ENCODE data around the gene NECTIN4. TPM values are rescaled to one million over a fixed set of nuclear protein-coding genes. Genes with fewer than 3 reads are reported as not detected.

The NECTIN4 gene
- total and polyA plus RNA-seq, 2 experiments from 2014 or later, result 0.16 TPM; not detected in 1

DNA sequence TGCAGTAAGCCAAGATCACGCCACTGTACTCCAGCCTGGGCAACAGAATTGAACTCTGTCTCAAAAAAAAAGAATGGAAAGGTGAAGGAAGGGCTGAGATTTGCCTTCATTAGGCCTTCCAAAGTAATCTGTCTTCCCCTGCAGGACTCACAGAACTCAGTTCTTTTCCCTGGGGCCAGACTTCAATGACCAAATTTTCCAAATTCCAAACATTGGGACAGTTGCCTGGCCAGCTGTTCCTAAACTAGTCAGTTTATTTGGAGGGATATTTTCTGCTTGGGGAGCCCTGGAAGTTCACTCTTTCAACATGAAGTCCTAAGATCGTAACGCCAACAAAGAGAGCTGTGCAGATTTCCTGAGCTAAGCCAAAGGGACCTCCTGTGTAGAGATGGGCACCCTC, 48.5 kb upstream of the NECTIN4 start (continued):
- TF ChIP-seq EZH2phosphoT487 (IDR thresholded peaks at IDR 0.05; ENCODE audit: unreplicated experiment), result no peak
- TF ChIP-seq, protein P1, sequence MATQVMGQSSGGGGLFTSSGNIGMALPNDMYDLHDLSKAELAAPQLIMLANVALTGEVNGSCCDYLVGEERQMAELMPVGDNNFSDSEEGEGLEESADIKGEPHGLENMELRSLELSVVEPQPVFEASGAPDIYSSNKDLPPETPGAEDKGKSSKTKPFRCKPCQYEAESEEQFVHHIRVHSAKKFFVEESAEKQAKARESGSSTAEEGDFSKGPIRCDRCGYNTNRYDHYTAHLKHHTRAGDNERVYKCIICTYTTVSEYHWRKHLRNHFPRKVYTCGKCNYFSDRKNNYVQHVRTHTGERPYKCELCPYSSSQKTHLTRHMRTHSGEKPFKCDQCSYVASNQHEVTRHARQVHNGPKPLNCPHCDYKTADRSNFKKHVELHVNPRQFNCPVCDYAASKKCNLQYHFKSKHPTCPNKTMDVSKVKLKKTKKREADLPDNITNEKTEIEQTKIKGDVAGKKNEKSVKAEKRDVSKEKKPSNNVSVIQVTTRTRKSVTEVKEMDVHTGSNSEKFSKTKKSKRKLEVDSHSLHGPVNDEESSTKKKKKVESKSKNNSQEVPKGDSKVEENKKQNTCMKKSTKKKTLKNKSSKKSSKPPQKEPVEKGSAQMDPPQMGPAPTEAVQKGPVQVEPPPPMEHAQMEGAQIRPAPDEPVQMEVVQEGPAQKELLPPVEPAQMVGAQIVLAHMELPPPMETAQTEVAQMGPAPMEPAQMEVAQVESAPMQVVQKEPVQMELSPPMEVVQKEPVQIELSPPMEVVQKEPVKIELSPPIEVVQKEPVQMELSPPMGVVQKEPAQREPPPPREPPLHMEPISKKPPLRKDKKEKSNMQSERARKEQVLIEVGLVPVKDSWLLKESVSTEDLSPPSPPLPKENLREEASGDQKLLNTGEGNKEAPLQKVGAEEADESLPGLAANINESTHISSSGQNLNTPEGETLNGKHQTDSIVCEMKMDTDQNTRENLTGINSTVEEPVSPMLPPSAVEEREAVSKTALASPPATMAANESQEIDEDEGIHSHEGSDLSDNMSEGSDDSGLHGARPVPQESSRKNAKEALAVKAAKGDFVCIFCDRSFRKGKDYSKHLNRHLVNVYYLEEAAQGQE (IDR thresholded peaks at IDR 0.05; ENCODE audit: unreplicated experiment), result no peak

DNA sequence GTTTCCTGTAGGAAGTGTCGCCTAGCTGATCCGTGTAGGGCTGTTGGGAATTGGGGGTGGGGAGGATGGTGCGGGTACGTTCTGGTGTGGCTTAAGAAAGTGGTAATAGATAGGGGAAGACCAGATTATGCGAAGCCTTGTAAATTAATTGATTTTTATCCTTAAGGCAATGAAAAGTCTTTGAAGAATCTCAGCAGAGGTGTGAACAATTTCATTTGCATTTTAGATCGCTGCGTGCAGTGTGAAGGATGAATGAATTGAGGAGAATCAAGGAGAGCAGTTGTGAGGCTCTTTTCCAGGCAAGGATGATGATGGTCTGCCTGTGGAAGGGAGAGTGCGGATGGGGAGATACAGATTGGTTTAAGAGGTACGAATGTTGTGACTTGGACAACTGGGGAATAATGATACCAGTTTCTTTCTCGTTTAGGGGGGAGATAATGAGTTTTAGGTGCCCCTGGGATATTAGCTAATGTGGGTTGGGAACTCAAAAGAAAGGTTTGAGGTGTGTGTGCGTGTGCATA, 43.9 kb upstream of the NECTIN4 start:
- H3K4me1 Mint-ChIP-seq, result peaks cover 23% of the 10 kb centered on the region
- DNase-seq (ENCODE audit: low spot score), result peak; percentile 30
- 0 out of 2 replicates have a peak overlapping the region, but pooled peaks have one; percentile 4 for H2AFZ ChIP-seq
- peak; percentile 24 for ATAC-seq
- peaks cover 19% of the 10 kb centered on the region for H3F3A ChIP-seq (replicated peaks; ENCODE audit: low read depth)
- H3K27me3 ChIP-seq (ENCODE audit: insufficient read depth), result no peaks in the 10 kb centered on the region
- peaks cover 11% of the 10 kb centered on the region for H3K36me3 ChIP-seq (ENCODE audit: insufficient read depth)
- peaks cover 29% of the 10 kb centered on the region for H3K4me1 ChIP-seq (ENCODE audit: insufficient read depth)
- H3K4me2 ChIP-seq, result peak overlapping the region; percentile 87
- peak overlapping the region; percentile 97 for H3K27ac ChIP-seq (ENCODE audit: low read depth)
- no peaks in the 10 kb centered on the region; the same call in none of the 2 replicates for H4K20me1 ChIP-seq (replicated peaks; ENCODE audit: insufficient read depth)
- peak overlapping the region; percentile 77 for H3K4me3 ChIP-seq
- H3K27ac Mint-ChIP-seq, result no peak overlapping the region
- no peaks in the 10 kb centered on the region; the same call in 1 of the 2 replicates for H3K9me2 ChIP-seq (ENCODE audit: insufficient read depth)
- no peak overlapping the region for H3K4me3 Mint-ChIP-seq
- H3K9me3 Mint-ChIP-seq, result no peaks in the 10 kb centered on the region
- H3K79me2 ChIP-seq (replicated peaks; ENCODE audit: insufficient read depth), result peaks cover 62% of the 10 kb centered on the region
- H3K36me3 Mint-ChIP-seq (ENCODE audit: low read depth), result peaks cover 9% of the 10 kb centered on the region
- peaks cover 3% of the 10 kb centered on the region for H3K27me3 Mint-ChIP-seq (ENCODE audit: insufficient read depth, low read depth, poor library complexity)
- TF ChIP-seq, protein P2, sequence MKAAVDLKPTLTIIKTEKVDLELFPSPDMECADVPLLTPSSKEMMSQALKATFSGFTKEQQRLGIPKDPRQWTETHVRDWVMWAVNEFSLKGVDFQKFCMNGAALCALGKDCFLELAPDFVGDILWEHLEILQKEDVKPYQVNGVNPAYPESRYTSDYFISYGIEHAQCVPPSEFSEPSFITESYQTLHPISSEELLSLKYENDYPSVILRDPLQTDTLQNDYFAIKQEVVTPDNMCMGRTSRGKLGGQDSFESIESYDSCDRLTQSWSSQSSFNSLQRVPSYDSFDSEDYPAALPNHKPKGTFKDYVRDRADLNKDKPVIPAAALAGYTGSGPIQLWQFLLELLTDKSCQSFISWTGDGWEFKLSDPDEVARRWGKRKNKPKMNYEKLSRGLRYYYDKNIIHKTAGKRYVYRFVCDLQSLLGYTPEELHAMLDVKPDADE (IDR thresholded peaks at IDR 0.05), result no peak
- no peak for TF ChIP-seq EZH2 (IDR thresholded peaks at IDR 0.05; ENCODE audit: low read depth, unreplicated experiment)
- TF ChIP-seq, protein P1 (IDR thresholded peaks at IDR 0.05; ENCODE audit: unreplicated experiment), result no peak
- no peak for TF ChIP-seq ZNF331 (CRISPR knock-in tag; IDR thresholded peaks at IDR 0.05; ENCODE audit: low read depth)
- TF ChIP-seq STAT1 (IDR thresholded peaks at IDR 0.05; ENCODE audit: unreplicated experiment), result no peak
- TF ChIP-seq EZH2phosphoT487 (IDR thresholded peaks at IDR 0.05; ENCODE audit: unreplicated experiment), result no peak
- no peak for TF ChIP-seq ZNF114 (CRISPR knock-in tag; IDR thresholded peaks at IDR 0.05)
- TF ChIP-seq, protein P3, sequence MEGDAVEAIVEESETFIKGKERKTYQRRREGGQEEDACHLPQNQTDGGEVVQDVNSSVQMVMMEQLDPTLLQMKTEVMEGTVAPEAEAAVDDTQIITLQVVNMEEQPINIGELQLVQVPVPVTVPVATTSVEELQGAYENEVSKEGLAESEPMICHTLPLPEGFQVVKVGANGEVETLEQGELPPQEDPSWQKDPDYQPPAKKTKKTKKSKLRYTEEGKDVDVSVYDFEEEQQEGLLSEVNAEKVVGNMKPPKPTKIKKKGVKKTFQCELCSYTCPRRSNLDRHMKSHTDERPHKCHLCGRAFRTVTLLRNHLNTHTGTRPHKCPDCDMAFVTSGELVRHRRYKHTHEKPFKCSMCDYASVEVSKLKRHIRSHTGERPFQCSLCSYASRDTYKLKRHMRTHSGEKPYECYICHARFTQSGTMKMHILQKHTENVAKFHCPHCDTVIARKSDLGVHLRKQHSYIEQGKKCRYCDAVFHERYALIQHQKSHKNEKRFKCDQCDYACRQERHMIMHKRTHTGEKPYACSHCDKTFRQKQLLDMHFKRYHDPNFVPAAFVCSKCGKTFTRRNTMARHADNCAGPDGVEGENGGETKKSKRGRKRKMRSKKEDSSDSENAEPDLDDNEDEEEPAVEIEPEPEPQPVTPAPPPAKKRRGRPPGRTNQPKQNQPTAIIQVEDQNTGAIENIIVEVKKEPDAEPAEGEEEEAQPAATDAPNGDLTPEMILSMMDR (conservative IDR thresholded peaks at IDR 0.05; ENCODE audit: low read depth in 2 of 2), result no peak
- TF ChIP-seq CREB1 (CRISPR knock-in tag; IDR thresholded peaks at IDR 0.05; ENCODE audit: low read depth), result no peak

Data from GM23338 (cell line).